CD4-positive, alpha-beta memory T cell (primary cell): ENCODE measurements around the gene MUC6. TPM values are rescaled to one million over a fixed set of nuclear protein-coding genes. Genes with fewer than 3 reads are reported as not detected.

Experiments
- CTCF ChIA-PET: fragments of 350-600 bp; sonication (Branson Sonifier 250); formaldehyde crosslinking; loops from one replicate; lab custom pipeline; 2021; ENCODE audit warnings: inconsistent platforms; ENCODE audit not compliant: partially characterized antibody; lab: Charles Lee
- POLR2A ChIA-PET: fragments of 350-600 bp; sonication (Branson Sonifier 250); formaldehyde crosslinking; loops from one replicate; lab custom pipeline; 2021; ENCODE audit not compliant: partially characterized antibody; lab: Charles Lee
- DNase-seq, 5 donors: peaks; one replicate each; pipeline versions ENCODE4 v3.0.0 to v3.0.0-alpha.2; 2020 to 2022; ENCODE audit warnings: mixed read lengths in 1 of 5
- H3K27ac ChIP-seq: one replicate; pipeline ENCODE4 v1.7.0; 2013; ENCODE audit warnings: low read depth, low read length
- H3K27me3 ChIP-seq: 2 replicates; pipeline ENCODE4 v1.7.0; 2013; ENCODE audit warnings: mild to moderate bottlenecking, low read length, moderate library complexity; ENCODE audit not compliant: insufficient read depth
- H3K36me3 ChIP-seq: 2 replicates; pipeline ENCODE4 v1.7.0; 2013; ENCODE audit warnings: mild to moderate bottlenecking, low read length, moderate library complexity; ENCODE audit not compliant: insufficient read depth
- H3K4me1 ChIP-seq: 2 replicates; pipeline ENCODE4 v1.7.0; 2013; ENCODE audit warnings: mild to moderate bottlenecking, low read length, moderate library complexity; ENCODE audit not compliant: insufficient read depth
- H3K4me3 ChIP-seq, 2 donors: one replicate each; pipeline ENCODE4 v1.7.0; 2013; ENCODE audit warnings: low read length in 2 of 2, mild to moderate bottlenecking in 1 of 2
- H3K9me3 ChIP-seq, 2 donors: one replicate each; pipeline ENCODE4 v1.7.0; 2013; ENCODE audit warnings: low read length in 2 of 2, control low read depth in 1 of 2; ENCODE audit not compliant: control insufficient read depth in 1 of 2
- H3K27ac Mint-ChIP-seq, 7 donors: one replicate each; pipeline ENCODE4 v1.8.0; 2020 to 2021; ENCODE audit warnings: mixed read lengths in 7 of 7, mild to moderate bottlenecking in 6 of 7, inconsistent platforms in 3 of 7, moderate library complexity in 3 of 7
- H3K27me3 Mint-ChIP-seq, 2 donors: one replicate each; pipeline ENCODE4 v1.8.0; 2020 to 2021; ENCODE audit warnings: mixed read lengths in 2 of 2
- H3K36me3 Mint-ChIP-seq, 2 donors: one replicate each; pipeline ENCODE4 v1.8.0; 2020 to 2021; ENCODE audit warnings: mixed read lengths in 2 of 2, inconsistent platforms in 1 of 2, mild to moderate bottlenecking in 1 of 2
- H3K4me1 Mint-ChIP-seq, 4 donors: one replicate each; pipeline ENCODE4 v1.8.0; 2020 to 2021; ENCODE audit warnings: mixed read lengths in 4 of 4, mild to moderate bottlenecking in 1 of 4
- H3K4me3 Mint-ChIP-seq, 8 donors: one replicate each; pipeline ENCODE4 v1.8.0; 2020 to 2021; ENCODE audit warnings: mixed read lengths in 8 of 8, mild to moderate bottlenecking in 7 of 8, moderate library complexity in 6 of 8, inconsistent platforms in 3 of 8
- H3K9me3 Mint-ChIP-seq, 8 donors: one replicate each; pipeline ENCODE4 v1.8.0; 2020 to 2021; ENCODE audit warnings: mixed read lengths in 8 of 8, mild to moderate bottlenecking in 5 of 8, inconsistent platforms in 3 of 8, moderate library complexity in 1 of 8
- intact Hi-C: fragments of 100-400 bp; cut with micrococcal nuclease; formaldehyde crosslinking; loops from one replicate; pipeline ENCODE4 v1.15.1; 2023
- polyA plus RNA-seq, 2 donors: library from polyadenylated mRNA; unstranded; fragments of 300-500 nt; fragmentation: Illumina TruSeq; gene quantifications; one replicate each; pipeline ENCODE4 v1.2.3, GENCODE V29; 2021
- total RNA-seq, 2 experiments: library from RNA; stranded (reverse); gene quantifications; one replicate each; pipeline ENCODE4 v1.2.3, GENCODE V29; 2021

Gene MUC6
- total and polyA plus RNA-seq, 4 experiments from 2014 or later: 0.13 TPM; not detected in 3

DNA sequence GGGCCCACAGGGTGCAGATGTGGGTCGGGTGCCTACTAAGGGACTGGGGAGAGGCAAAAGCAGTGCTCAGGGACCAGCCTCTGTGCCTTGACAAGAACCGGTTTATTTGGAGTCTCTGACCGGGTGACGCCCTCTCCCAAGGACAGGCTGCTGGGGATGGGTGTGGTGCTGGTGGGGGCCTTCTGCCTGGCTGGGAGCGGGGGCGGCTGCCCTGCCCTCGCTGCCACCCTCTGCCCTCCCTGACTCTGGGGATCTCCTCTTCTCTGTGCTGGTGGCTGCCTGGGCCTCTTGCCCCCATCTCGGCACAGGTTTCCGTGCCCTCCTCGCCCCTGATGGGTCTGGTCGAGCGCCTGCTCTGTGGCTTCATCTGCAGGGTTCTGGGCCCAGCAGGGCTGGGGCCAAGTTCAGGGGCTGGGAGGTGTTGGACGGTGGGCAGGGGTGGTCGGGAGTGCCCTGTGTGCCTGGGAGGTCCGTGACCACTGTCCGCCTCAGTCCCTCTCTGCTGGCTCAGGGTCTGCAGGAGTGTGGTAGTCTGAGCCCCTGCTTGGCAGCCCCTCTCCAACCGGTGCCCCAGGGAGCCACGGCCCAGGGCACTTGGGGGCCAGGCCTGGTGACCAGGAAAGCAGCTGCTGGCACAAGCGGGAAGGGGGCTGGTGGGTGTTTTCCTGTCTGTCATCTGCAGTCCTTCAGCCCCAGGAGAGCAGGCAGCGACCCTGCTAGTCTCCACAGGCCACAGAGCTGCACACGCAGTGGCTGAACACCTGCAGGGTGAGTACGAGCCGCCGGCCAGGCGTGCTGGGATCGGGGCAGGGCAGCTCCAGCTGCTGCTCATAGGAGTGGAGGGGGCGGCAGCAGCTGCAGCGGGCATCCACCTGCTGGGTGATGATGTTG, 23.5 kb downstream of the MUC6 start:
- Histone ChIP-seq H3K4me3 (no peak overlapping the region), H3K27me3 (no peaks in the 10 kb centered on the region), H3K27ac (no peak overlapping the region), H3K36me3 (peaks cover 25% of the 10 kb centered on the region), H3K9me3 (no peaks in the 10 kb centered on the region), H3K4me1 (no peaks in the 10 kb centered on the region)
- intact Hi-C loops: no loop called here
- Mint-ChIP-seq H3K4me1 (peaks cover 17 to 22% (median 20%) of the 10 kb centered on the region in 4 donors), H3K36me3 (peaks cover 20 to 31% of the 10 kb centered on the region in 2 donors), H3K27me3 (no peaks in the 10 kb centered on the region), H3K9me3 (peaks cover 0 to 3% (median 0%) of the 10 kb centered on the region in 8 donors), H3K4me3 (no peak overlapping the region), H3K27ac (no peak overlapping the region)
- ChIA-PET CTCF (no interaction called here), POLR2A (no interaction called here)
- DNase-seq: no peak

DNA sequence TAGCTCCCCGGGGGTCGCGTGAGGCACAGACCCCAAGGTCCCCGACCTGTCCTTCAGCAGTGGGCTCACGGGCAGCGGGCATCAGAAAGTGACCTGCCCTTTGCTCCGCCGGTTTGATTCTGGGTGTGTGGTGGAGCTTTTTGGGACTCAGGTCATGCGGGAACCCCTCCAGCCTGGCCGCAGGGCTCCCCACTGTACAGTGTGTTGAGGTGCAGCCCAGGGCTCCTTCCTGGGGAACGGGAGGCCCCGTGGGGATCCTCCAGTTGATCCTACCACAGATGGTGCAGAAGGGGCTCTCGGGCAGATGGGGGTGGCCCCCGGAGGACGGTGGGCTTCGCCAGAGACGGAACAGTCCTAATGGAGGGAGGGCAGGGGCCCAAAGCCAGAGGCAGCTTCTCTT, 24.2 kb downstream of the MUC6 start:
- Mint-ChIP-seq H3K9me3 (peaks cover 0 to 3% (median 0%) of the 10 kb centered on the region in 8 donors), H3K4me3 (no peak overlapping the region), H3K27ac (peak overlapping the region in 1 of 7 donors; percentile 41), H3K4me1 (peaks cover 11 to 15% (median 13%) of the 10 kb centered on the region in 4 donors), H3K27me3 (no peaks in the 10 kb centered on the region), H3K36me3 (peaks cover 20 to 33% of the 10 kb centered on the region in 2 donors)
- intact Hi-C loops: no loop called here
- no peak overlapping the region for H3K4me3 ChIP-seq
- H3K27me3 ChIP-seq: no peaks in the 10 kb centered on the region
- CTCF ChIA-PET: no interaction called here
- H3K9me3 ChIP-seq: no peaks in the 10 kb centered on the region
- peaks cover 27% of the 10 kb centered on the region for H3K36me3 ChIP-seq
- no peak overlapping the region for H3K27ac ChIP-seq
- H3K4me1 ChIP-seq: no peaks in the 10 kb centered on the region
- no peak for DNase-seq
- POLR2A ChIA-PET: no interaction called here

DNA sequence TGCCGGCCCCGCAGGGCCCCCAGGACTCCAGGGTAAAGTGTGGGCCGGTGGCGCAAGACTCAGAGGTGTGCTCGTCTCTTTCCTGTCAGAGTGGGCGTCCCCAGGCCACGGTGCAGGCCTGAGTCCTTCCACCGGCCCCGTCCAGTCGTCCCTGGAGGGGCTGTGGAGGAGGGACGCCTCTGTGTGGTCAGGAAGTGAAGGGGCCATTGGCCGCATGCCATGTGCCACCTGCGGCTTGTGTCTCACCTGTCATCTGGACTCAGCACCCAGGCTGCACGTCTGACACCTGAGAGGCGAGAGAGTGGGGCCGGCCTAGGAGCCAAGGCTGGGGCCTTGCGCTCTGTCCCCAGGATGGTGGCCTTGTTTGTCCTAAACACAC, 25.2 kb downstream of the MUC6 start:
- intact Hi-C loops: no loop called here
- CTCF ChIA-PET: no interaction called here
- POLR2A ChIA-PET: no interaction called here
- Mint-ChIP-seq H3K27ac (no peak overlapping the region), H3K27me3 (no peaks in the 10 kb centered on the region), H3K4me3 (no peak overlapping the region), H3K36me3 (peaks cover 28 to 41% of the 10 kb centered on the region in 2 donors), H3K4me1 (peaks cover under 1 to 6% (median 4%) of the 10 kb centered on the region in 4 donors), H3K9me3 (no peaks in the 10 kb centered on the region)
- H3K9me3 ChIP-seq: no peaks in the 10 kb centered on the region
- no peak overlapping the region for H3K27ac ChIP-seq
- H3K4me1 ChIP-seq: no peaks in the 10 kb centered on the region
- H3K27me3 ChIP-seq: no peaks in the 10 kb centered on the region
- no peak overlapping the region for H3K4me3 ChIP-seq
- peaks cover 27% of the 10 kb centered on the region for H3K36me3 ChIP-seq
- DNase-seq: no peak

DNA sequence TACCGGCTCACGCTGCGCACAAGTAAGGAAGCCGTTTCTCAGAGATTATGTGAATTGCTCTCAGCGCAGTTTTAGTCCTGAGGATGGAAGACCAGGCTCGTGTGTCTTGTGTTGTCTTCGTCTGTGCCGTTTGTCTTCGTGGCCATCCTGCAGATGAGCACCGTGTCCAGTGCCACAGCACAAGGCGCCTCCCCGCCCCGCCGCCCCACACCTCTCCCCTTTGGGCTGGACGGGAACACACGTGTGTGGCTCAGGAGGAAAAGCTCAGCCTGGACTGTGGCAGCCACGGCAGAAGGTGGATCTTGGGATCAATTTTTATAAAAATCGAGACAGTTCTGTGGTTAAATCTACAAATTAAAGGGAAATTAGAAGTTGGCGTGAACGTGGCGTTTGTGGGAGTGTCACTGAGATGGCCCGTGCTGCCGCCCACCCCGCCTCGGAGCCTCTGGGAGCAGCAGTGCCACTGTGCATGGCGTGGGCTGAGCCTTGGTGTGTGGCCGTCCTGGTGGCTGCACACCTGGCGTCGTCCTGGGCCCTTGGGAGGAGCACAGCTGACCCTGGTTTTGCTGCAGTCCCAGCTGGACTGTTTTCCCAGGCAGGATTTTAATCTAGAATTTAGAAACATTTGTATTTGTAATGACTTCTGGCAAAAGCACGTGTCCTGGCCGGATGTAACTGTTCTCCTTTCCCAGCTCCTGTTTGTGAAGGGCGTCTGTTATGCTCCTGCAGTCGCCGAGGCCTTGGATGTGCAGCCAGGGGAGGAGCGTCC, 25.8 kb downstream of the MUC6 start:
- Histone ChIP-seq H3K27me3 (no peaks in the 10 kb centered on the region), H3K27ac (no peak overlapping the region), H3K4me1 (no peaks in the 10 kb centered on the region), H3K9me3 (no peaks in the 10 kb centered on the region), H3K36me3 (peaks cover 27% of the 10 kb centered on the region), H3K4me3 (no peak overlapping the region)
- H3K4me1 Mint-ChIP-seq: peaks cover 0 to 1% (median 0%) of the 10 kb centered on the region in 4 donors
- CTCF ChIA-PET: no interaction called here
- no peak for DNase-seq
- no peak overlapping the region for H3K27ac Mint-ChIP-seq
- POLR2A ChIA-PET: no interaction called here
- no peaks in the 10 kb centered on the region for H3K9me3 Mint-ChIP-seq
- intact Hi-C loops: no loop called here
- H3K4me3 Mint-ChIP-seq: no peak overlapping the region
- peaks cover 29 to 47% of the 10 kb centered on the region in 2 donors for H3K36me3 Mint-ChIP-seq
- no peaks in the 10 kb centered on the region for H3K27me3 Mint-ChIP-seq

DNA sequence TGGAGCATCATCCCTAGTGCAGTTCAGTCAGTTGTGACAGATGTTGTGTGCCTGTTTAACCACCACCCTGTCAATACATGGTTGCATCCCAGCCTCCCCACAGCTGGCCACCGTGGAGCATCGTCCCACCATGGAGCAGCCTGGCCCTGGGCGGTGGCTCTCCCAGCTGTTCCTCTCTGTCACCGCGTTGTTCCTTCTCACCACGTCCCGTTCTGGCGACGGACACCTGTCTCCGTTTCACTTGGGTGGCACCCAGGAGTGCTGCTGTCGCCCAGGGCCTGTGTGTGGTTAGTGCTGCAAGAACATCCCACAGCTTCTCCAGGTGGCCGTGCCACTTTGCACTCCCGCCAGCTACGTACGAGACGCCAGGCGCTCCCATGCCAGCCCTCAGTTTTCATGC, 26.5 kb downstream of the MUC6 start:
- ChIA-PET CTCF (no interaction called here), POLR2A (no interaction called here)
- DNase-seq: no peak
- H3K36me3 Mint-ChIP-seq: peaks cover 29 to 52% of the 10 kb centered on the region in 2 donors
- H3K27ac Mint-ChIP-seq: no peak overlapping the region
- no peak overlapping the region for H3K27ac ChIP-seq
- no peaks in the 10 kb centered on the region for H3K9me3 Mint-ChIP-seq
- H3K9me3 ChIP-seq: no peaks in the 10 kb centered on the region
- no peaks in the 10 kb centered on the region for H3K27me3 Mint-ChIP-seq
- H3K27me3 ChIP-seq: no peaks in the 10 kb centered on the region
- no peaks in the 10 kb centered on the region for H3K4me1 Mint-ChIP-seq
- H3K36me3 ChIP-seq: peaks cover 34% of the 10 kb centered on the region
- H3K4me1 ChIP-seq: no peaks in the 10 kb centered on the region
- H3K4me3 ChIP-seq: no peak overlapping the region
- no peak overlapping the region for H3K4me3 Mint-ChIP-seq
- intact Hi-C loops: no loop called here

DNA sequence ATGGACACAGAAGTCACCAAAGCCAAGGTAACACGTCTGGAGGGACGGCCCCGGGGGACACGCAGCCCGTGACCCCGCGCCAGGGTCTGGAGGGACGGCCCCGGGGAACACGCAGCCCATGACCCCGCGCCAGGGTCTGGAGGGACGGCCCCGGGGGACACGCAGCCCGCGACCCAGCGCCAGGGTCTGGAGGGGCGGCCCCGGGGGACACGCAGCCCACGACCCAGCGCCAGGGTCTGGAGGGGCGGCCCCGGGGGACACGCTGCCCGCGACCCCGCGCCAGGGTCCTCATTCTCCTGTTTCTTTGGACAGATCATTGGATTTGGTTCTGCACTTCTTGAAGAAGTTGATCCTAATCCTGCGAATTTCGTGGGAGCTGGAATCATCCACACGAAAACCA, 27.1 kb downstream of the MUC6 start:
- ChIA-PET POLR2A (no interaction called here), CTCF (no interaction called here)

DNA sequence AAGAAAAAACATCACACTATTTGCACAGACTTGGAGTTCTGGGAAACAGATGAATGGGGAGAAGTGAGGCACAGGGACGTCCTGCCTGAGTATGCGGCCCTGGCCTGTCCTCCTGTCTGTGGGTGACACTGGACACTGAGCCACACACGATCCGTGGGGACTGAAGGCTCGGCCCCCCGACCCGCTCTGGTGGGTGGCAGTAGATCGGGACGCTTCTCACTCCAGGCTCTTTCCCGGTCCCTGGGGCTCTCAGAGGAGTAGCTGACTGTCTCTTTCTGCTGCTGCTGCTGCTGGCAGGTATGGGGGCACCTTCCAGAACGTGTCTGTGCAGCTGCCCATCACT, 27.7 kb downstream of the MUC6 start:
- Histone ChIP-seq H3K4me1 (no peaks in the 10 kb centered on the region), H3K36me3 (peaks cover 44% of the 10 kb centered on the region), H3K4me3 (no peak overlapping the region), H3K27me3 (no peaks in the 10 kb centered on the region), H3K27ac (no peak overlapping the region), H3K9me3 (no peaks in the 10 kb centered on the region)
- H3K36me3 Mint-ChIP-seq: peaks cover 29 to 59% of the 10 kb centered on the region in 2 donors
- no peaks in the 10 kb centered on the region for H3K27me3 Mint-ChIP-seq
- CTCF ChIA-PET: no interaction called here
- H3K4me3 Mint-ChIP-seq: no peak overlapping the region
- no peak for DNase-seq
- no peak overlapping the region for H3K27ac Mint-ChIP-seq
- H3K4me1 Mint-ChIP-seq: no peaks in the 10 kb centered on the region
- POLR2A ChIA-PET: no interaction called here
- no peaks in the 10 kb centered on the region for H3K9me3 Mint-ChIP-seq
- intact Hi-C loops: no loop called here

More for the DNA sequence above, 27.1 kb downstream of the MUC6 start:
- intact Hi-C loops: no loop called here
- Mint-ChIP-seq H3K36me3 (peaks cover 29 to 58% of the 10 kb centered on the region in 2 donors), H3K4me3 (no peak overlapping the region), H3K4me1 (no peaks in the 10 kb centered on the region), H3K9me3 (no peaks in the 10 kb centered on the region), H3K27me3 (no peaks in the 10 kb centered on the region), H3K27ac (no peak overlapping the region)
- Histone ChIP-seq H3K27me3 (no peaks in the 10 kb centered on the region), H3K27ac (no peak overlapping the region), H3K36me3 (peaks cover 41% of the 10 kb centered on the region), H3K4me3 (no peak overlapping the region), H3K4me1 (no peaks in the 10 kb centered on the region), H3K9me3 (no peaks in the 10 kb centered on the region)
- DNase-seq: no peak
